GM19035 (cell line): ENCODE data around the gene PLEKHG5.
"Not testable (repeated sequence)": the region's sequence is repeated elsewhere in the genome, so short reads cannot be mapped to it uniquely, and the experiment has no call there.

Experiments used
- ATAC-seq: cut with Tn5 transposase; IDR thresholded peaks from one replicate; pipeline ENCODE4 v1.9.1; 2021; ENCODE audit not compliant: unreplicated experiment

The PLEKHG5 gene

GRCh38 chr1:6428453-6428852, 63.0 kb downstream of the PLEKHG5 start:
- ATAC-seq, result not testable (repeated sequence)

DNA sequence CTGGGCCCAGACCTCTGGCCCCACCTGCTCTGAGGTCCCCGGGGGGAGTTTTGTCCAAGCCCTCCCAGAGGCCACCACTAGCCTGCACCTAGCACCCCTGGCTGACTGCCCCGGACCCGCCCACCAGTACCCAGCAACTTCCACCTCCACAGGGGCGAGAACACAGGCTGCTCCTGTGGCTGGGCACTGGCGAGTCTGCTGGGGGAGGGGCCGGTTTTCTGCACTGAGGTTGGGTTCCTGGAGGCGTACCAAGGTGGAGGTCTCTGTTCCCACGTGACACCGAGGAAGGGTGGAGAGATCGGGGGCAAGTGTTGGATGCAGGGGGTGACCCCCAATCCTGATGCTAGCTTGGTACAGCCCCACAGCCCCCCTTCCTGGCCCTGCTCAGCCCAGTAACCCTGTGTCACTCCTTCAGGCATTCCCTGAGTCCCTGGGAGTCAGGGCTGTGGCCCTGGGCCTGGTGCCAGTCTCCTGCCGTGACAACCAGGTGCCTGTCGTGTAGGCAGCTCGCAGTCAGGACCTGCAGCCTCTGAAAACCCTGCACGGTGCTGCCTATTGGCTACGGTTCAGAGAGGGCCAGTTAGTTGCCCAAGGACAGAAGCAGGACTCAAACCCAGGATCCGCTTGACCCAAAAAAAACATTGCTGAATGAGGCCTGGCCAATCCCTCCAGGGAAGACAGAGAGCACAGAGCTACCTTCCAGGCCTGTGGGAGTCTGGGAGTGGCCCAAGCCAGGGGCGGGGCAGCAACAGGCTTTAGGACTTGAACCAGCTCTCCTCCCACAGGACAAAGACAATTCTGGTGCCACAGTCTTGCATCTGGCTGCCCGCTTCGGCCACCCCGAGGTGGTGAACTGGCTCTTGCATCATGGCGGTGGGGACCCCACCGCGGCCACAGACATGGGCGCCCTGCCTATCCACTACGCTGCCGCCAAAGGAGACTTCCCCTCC, 63.8 kb downstream of the PLEKHG5 start:
- ATAC-seq, result no peak

DNA sequence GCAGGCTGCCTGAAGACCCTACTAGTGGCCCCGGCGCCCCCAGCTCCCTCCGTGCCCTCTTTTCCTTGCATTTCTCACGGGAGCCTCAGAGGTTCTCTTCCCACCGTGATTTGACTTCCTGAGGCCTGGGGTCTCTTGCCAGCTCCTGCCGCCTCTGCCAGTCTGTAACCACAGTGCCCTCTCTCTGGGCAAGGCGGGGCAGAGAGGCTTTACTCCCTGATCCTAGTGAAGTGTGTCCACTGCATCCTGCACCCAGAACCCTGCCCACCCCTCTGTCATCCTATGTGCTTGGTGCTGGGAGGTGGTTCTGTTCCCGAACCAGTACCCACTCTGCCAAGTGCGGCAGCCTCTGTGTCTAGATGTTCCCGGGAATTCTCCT, 64.5 kb downstream of the PLEKHG5 start:
- no peak for ATAC-seq

DNA sequence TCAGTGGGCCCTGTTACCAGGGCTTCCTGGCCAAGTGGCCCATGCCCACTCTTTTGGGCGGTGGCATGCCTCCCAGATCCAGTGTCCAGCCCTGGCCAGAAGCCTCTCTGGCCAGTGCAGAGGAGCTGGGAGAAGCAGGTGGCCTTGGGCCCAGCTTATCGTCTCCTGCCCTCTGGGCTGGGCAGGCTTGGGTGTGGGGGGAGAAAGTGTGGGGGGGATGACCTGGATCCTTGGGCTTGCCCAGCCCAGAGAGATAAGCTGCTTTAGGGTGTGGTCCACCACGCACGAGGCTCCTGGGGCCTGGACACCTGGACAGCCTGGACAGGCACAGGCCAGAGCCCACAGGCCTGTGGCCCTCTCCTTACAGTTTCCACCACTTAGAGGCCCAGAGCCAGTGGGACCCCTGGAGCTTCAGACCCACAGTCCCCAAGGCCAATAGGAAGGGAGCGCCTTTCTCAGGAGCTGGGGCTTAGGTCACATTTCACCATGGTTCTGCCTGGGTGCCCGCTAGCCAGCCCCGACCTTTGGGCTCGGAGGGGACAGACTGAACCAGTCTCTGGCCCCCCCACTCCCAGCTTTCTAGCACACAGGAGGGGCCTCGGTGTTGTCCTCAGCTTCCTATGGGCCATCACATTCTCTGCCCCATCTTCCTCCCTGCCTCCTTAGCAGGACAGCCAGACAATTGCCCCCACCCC, 65.0 kb downstream of the PLEKHG5 start:
- ATAC-seq, result no peak

GRCh38 chr1:6425658-6426057, 65.8 kb downstream of the PLEKHG5 start:
- no peak for ATAC-seq

DNA sequence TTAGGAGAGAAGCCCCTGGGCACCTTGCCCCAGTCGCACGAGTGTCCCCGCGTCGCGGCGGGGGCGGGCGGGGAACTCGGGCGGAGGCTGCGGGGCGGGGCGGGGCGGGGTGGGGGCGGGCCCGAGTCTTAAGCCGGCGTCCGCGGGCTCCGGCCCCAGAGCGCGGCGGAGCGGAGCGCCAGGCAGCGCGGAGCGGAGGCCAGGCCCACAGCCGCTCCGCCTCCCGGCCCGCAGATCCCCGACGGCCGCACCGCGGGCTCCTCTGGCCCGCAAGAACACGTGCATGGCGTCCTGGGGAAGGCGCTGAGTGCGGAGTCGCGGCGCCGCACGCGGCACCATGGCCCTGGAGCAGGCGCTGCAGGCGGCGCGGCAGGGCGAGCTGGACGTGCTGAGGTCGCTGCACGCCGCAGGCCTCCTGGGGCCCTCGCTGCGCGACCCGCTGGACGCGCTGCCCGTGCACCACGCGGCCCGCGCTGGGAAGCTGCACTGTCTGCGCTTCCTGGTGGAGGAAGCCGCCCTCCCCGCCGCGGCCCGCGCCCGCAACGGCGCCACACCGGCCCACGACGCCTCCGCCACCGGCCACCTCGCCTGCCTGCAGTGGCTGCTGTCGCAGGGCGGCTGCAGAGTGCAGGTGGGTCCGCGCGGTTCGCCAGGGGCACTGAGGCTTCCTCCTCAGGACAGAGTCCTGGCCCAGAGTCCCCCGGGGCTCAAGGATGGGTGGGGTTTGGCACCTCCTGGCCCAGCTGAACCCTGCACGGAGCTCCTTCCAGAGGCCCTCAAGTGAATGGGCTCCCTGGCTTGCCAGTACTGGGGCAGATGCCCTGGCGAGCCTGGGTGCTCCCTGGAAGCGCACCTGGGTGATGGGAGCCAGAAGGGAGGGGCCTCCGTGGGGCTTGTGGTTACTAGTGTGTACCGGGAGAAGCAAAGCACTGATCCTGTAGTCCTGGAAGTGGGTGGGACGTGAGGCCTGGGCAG, 66.6 kb downstream of the PLEKHG5 start, which contains the start of gene ESPN:
TSS of gene ESPN (plus strand) at position 158 of the 975 bp plus-strand sequence. CDS start at position 338, 180 bp downstream.
- ATAC-seq, result no peak

DNA sequence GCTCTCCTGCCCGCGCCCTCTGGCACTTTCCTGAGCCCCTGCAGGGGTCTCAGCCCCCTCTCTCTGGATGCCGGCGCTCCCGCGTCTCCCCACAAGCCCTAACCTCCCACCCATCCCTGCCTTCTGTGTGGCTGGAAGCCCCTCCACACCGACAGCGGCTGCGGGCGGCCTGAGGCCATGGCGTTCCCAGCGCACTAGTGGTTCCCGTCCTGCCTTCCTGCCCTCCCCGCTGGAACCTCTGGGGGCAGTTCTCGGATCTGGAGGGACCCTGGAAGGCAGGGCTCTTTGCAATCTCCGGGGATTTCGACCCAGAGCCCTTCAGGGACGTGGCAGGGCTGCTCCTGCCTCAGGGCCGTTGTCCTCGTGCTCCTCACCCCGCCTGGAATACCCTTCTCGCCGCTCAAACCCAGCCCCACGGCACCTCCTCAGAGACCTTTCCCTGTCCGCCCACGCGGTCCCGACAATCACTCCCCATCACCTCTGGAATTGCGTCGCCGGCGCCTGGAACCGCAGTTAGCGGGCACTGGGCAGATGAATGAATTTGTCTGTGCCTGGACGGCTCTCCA, 67.4 kb downstream of the PLEKHG5 start:
- no peak for ATAC-seq

GRCh38 chr1:6423321-6423999, 68.0 kb downstream of the PLEKHG5 start:
- no peak for ATAC-seq

DNA sequence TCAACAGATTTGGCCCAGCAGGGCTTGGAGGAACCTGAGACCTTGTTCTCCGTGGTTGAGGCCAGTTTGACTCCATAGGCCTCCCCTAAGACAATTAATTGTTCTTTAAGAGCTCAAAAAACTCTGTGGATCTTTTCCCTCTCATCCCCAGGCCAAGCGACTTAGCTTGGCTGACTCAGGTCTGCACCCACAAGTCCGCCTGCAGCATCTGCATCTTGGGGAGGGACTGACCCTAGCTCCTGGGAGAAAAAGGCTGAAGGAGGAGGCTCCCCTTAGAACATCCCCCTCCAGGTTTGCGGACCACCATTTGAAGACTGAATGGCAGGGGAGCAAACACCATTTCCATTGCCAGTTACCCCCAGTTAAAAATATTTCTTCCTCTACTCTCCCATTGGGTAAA, 70.2 kb downstream of the PLEKHG5 start:
- no peak for ATAC-seq

DNA sequence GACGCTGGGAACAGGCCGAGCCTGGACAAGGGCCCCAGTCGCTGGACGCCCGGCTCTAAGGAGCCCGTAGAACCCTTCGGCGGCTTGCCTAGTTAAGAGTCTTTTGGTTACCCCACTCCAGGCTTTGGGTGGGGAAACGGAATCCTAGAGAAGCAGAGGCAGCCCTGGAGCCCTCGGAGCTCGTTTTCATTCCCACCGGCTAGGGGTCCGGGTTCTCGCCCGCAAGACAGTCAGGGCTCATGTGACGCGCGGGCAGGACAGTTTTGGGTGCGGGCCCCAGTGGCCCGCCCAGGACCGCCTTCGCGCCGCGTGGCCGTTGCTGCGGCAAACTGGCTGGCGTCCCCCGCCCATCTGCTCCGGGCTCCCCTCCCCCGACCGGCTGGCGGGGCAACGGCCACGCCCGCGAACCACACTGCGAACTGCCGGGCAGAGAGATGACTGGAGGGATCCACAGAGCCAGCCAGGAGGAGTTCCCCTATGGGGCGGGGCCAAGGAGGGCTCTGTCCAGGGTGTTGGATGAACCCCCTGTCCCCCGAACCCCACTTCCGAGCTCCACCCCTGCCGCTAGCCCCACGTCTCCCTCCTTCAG, 70.9 kb downstream of the PLEKHG5 start:
- no peak for ATAC-seq

- ATAC-seq, result no peak
Measured at GRCh38 chr1:6419804-6420453, 71.5 kb downstream of the PLEKHG5 start, which contains the start of gene HES2. Gene HES2 (minus strand): TSS chr1:6419919. CDS start chr1:6419820, 99 bp downstream.

DNA sequence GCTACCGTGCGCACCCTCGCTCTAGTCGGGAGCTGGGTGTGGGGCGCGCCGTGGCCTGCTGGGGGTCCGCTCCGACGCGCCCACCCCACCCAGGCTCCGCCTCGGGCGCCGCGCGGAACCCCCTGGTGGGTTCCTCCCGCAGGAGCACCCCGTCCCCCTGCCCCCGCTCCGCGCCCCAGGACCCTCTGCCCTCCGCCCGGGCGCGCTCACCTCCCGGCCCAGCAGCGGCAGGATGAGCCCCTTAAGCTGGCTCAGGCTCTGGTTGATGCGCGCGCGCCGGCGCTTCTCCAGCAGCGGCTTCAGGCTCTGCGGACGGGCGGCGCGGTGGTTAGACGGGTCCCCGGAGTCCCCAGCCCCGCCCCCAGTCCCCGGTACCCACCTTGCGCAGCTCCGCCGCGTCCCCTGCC, 72.1 kb downstream of the PLEKHG5 start:
- no peak for ATAC-seq

DNA sequence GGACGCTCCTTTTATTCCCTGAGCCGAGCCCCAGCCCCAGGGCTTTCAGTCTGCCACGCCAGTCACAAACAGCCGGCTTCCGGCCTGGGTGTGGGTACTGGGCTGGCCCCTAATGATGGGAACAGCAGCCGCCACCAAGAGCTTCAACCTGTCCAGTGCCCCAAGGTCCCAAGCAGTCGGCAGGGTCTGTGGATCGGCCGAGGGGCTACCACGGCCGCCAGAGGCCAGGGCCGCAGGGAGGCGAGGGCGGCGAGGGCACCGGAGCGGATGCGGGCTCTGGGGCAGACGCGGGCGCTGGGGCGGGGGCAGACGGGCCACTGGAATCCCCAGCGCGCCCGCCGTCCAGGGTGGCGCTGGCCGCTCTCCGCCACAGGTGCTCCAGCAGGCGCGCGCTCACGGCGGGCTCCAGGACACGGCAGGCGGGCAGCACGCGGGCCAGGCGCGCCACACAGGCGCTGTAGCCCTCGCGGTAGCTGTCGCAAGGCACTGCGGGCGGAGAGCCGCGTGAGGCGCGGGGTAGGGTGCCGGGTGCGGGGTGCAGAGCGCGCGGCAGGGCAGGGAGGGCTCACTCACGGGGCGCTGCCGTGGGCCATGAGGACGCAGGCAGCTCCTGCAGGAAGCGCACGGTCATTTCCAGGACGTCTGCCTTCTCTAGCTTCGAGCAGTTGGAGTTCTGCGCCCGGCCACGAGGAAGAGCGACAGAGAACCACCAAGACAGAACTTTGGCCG, 72.6 kb downstream of the PLEKHG5 start:
- no peak for ATAC-seq

- ATAC-seq, result no peak
Measured at GRCh38 chr1:6417961-6418667, 73.4 kb downstream of the PLEKHG5 start.
